SU-DHL-6 (cell line): ENCODE data around the gene ITSN1.

Experiments
- CTCF ChIP-seq: fragments of 200-600 bp; sonication (generic); IDR thresholded peaks from one replicate; pipeline ENCODE4 v1.5.1; 2017; ENCODE audit warnings: antibody characterized with exemption, mild to moderate bottlenecking, low read length, moderate library complexity; ENCODE audit not compliant: insufficient read depth, poor library complexity, severe bottlenecking
- EZH2phosphoT487 ChIP-seq: fragments of 200-600 bp; sonication (generic), shearing (Covaris generic); conservative IDR thresholded peaks from 2 replicates; pipeline ENCODE4 v1.6.1; 2018; ENCODE audit warnings: mild to moderate bottlenecking, antibody characterized with exemption, low read length, moderate library complexity, mixed read lengths

DNA sequence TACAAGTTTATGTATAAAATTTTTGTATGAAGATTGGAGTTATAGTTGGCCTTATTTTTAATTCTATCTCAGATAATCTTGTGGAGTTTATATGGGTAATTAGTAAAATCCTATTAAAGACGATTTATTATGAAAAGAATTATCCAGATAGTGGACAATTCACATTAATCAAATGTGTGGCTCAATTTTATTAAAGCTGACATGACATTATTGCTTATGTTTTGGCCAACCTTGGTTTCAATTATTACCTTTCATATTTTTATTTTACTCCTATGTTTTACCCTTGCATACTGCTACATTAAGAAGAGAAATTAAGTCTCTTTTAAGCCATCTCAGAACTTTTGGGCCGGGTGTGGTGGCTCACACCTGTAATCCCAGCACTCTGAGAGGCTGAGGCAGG, 110.0 kb downstream of the ITSN1 start:
- TF ChIP-seq CTCF: no peak
- no peak for TF ChIP-seq EZH2phosphoT487
